Measurements from ENCODE around the gene INPP4B. TPM values are rescaled to one million over a fixed set of nuclear protein-coding genes. Genes with fewer than 3 reads are reported as not detected.

Gene INPP4B
- polyA plus RNA-seq, 1 of the 3 experiments (the other 2 are of a cell fraction): 0.08 TPM

DNA sequence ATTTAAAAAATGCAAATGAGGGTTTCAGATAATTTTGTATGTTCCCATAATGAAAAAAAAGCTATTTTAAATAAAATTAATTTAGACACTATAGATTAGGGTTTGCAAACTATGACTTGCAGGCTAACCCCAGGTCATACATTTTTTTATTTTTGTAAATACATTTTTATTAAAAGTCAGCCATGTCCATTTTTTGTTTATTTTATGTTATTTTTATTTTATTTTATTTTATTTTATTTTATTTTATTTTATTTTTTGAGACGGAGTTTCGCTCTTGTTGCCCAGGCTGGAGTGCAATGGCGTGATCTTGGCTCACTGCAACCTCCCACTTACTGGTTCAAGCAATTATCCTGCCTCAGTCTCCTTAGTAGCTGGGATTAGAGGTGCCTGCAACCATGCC, 749.1 kb downstream of the INPP4B start:
- no peaks in the 10 kb centered on the region for H3K9me2 ChIP-seq
- H3F3A ChIP-seq (replicated peaks; ENCODE audit: insufficient read depth): peaks cover 13% of the 10 kb centered on the region
- no peaks in the 10 kb centered on the region for H3K9me3 ChIP-seq
- TF ChIP-seq NRF1 (IDR thresholded peaks at IDR 0.05; ENCODE audit: low read depth, low read length) (no peak), CHD2 (IDR thresholded peaks at IDR 0.05; ENCODE audit: low read length, partially characterized antibody) (no peak), RXRA (IDR thresholded peaks at IDR 0.05; ENCODE audit: borderline replicate concordance, low read depth) (no peak), GABPA (IDR thresholded peaks at IDR 0.05; ENCODE audit: low read depth) (no peak), YY1 (IDR thresholded peaks at IDR 0.05; ENCODE audit: low read depth) (no peak), EZH2phosphoT487 (IDR thresholded peaks at IDR 0.05; ENCODE audit: borderline replicate concordance, low read depth) (no peak), SIN3A (IDR thresholded peaks at IDR 0.05; ENCODE audit: borderline replicate concordance, low read depth, low read length) (no peak), TAF1 (IDR thresholded peaks at IDR 0.05; ENCODE audit: borderline replicate concordance, low read depth, low read length) (no peak), TCF12 (IDR thresholded peaks at IDR 0.05) (no peak), RFX5 (IDR thresholded peaks at IDR 0.05; ENCODE audit: low read length) (no peak), FOSL2 (IDR thresholded peaks at IDR 0.05; ENCODE audit: borderline replicate concordance, low read depth) (no peak), GATA2 (CRISPR knock-in tag; IDR thresholded peaks at IDR 0.05) (no peak), SMC3 (IDR thresholded peaks at IDR 0.05; ENCODE audit: low read depth, low read length) (no peak), RCOR1 (IDR thresholded peaks at IDR 0.05; ENCODE audit: low read length) (no peak)
- TF ChIP-seq, protein P1, sequence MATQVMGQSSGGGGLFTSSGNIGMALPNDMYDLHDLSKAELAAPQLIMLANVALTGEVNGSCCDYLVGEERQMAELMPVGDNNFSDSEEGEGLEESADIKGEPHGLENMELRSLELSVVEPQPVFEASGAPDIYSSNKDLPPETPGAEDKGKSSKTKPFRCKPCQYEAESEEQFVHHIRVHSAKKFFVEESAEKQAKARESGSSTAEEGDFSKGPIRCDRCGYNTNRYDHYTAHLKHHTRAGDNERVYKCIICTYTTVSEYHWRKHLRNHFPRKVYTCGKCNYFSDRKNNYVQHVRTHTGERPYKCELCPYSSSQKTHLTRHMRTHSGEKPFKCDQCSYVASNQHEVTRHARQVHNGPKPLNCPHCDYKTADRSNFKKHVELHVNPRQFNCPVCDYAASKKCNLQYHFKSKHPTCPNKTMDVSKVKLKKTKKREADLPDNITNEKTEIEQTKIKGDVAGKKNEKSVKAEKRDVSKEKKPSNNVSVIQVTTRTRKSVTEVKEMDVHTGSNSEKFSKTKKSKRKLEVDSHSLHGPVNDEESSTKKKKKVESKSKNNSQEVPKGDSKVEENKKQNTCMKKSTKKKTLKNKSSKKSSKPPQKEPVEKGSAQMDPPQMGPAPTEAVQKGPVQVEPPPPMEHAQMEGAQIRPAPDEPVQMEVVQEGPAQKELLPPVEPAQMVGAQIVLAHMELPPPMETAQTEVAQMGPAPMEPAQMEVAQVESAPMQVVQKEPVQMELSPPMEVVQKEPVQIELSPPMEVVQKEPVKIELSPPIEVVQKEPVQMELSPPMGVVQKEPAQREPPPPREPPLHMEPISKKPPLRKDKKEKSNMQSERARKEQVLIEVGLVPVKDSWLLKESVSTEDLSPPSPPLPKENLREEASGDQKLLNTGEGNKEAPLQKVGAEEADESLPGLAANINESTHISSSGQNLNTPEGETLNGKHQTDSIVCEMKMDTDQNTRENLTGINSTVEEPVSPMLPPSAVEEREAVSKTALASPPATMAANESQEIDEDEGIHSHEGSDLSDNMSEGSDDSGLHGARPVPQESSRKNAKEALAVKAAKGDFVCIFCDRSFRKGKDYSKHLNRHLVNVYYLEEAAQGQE (IDR thresholded peaks at IDR 0.05; ENCODE audit: low read depth, low read length): no peak
- TF ChIP-seq, protein P2, sequence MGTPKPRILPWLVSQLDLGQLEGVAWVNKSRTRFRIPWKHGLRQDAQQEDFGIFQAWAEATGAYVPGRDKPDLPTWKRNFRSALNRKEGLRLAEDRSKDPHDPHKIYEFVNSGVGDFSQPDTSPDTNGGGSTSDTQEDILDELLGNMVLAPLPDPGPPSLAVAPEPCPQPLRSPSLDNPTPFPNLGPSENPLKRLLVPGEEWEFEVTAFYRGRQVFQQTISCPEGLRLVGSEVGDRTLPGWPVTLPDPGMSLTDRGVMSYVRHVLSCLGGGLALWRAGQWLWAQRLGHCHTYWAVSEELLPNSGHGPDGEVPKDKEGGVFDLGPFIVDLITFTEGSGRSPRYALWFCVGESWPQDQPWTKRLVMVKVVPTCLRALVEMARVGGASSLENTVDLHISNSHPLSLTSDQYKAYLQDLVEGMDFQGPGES (IDR thresholded peaks at IDR 0.05; ENCODE audit: low read depth, low read length): no peak
- TF ChIP-seq, protein P3, sequence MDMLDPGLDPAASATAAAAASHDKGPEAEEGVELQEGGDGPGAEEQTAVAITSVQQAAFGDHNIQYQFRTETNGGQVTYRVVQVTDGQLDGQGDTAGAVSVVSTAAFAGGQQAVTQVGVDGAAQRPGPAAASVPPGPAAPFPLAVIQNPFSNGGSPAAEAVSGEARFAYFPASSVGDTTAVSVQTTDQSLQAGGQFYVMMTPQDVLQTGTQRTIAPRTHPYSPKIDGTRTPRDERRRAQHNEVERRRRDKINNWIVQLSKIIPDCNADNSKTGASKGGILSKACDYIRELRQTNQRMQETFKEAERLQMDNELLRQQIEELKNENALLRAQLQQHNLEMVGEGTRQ (IDR thresholded peaks at IDR 0.05; ENCODE audit: borderline replicate concordance, low read depth, low read length): no peak
- TF ChIP-seq, protein P4, sequence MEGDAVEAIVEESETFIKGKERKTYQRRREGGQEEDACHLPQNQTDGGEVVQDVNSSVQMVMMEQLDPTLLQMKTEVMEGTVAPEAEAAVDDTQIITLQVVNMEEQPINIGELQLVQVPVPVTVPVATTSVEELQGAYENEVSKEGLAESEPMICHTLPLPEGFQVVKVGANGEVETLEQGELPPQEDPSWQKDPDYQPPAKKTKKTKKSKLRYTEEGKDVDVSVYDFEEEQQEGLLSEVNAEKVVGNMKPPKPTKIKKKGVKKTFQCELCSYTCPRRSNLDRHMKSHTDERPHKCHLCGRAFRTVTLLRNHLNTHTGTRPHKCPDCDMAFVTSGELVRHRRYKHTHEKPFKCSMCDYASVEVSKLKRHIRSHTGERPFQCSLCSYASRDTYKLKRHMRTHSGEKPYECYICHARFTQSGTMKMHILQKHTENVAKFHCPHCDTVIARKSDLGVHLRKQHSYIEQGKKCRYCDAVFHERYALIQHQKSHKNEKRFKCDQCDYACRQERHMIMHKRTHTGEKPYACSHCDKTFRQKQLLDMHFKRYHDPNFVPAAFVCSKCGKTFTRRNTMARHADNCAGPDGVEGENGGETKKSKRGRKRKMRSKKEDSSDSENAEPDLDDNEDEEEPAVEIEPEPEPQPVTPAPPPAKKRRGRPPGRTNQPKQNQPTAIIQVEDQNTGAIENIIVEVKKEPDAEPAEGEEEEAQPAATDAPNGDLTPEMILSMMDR (IDR thresholded peaks at IDR 0.05): no peak
- TF ChIP-seq, protein P5, sequence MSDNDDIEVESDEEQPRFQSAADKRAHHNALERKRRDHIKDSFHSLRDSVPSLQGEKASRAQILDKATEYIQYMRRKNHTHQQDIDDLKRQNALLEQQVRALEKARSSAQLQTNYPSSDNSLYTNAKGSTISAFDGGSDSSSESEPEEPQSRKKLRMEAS (IDR thresholded peaks at IDR 0.05; ENCODE audit: low read depth): no peak
- TF ChIP-seq, protein P6, sequence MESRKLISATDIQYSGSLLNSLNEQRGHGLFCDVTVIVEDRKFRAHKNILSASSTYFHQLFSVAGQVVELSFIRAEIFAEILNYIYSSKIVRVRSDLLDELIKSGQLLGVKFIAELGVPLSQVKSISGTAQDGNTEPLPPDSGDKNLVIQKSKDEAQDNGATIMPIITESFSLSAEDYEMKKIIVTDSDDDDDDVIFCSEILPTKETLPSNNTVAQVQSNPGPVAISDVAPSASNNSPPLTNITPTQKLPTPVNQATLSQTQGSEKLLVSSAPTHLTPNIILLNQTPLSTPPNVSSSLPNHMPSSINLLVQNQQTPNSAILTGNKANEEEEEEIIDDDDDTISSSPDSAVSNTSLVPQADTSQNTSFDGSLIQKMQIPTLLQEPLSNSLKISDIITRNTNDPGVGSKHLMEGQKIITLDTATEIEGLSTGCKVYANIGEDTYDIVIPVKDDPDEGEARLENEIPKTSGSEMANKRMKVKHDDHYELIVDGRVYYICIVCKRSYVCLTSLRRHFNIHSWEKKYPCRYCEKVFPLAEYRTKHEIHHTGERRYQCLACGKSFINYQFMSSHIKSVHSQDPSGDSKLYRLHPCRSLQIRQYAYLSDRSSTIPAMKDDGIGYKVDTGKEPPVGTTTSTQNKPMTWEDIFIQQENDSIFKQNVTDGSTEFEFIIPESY (IDR thresholded peaks at IDR 0.05; ENCODE audit: borderline replicate concordance, low read depth): no peak
- H3K4me3 ChIP-seq (ENCODE audit: low read depth in 2 of 2, low read length in 1 of 2): no peak overlapping the region
- H3K4me2 ChIP-seq: no peak overlapping the region
- no peak overlapping the region for H3K9ac ChIP-seq
- no peaks in the 10 kb centered on the region for H3K36me3 ChIP-seq (replicated peaks in 1 of 2; ENCODE audit: control insufficient read depth in 1 of 2, insufficient read depth in 2 of 2, low read length in 1 of 2)
- CTCF ChIA-PET: no interaction called here
- H3K27me3 ChIP-seq (ENCODE audit: insufficient read depth): no peaks in the 10 kb centered on the region
- POLR2A ChIA-PET: no interaction called here
- 96% methylated on average over 3 of the region's 3 CpGs for WGBS (ENCODE audit: low lambda C conversion rate)
- H3K27ac ChIP-seq (ENCODE audit: low read depth in 2 of 2, low read length in 1 of 2): peak overlapping the region; percentile 84 to 85
- H4K20me1 ChIP-seq (ENCODE audit: insufficient read depth): no peaks in the 10 kb centered on the region
- no peak overlapping the region for H2AFZ ChIP-seq (ENCODE audit: low read depth)
- DNase-seq: no peak
- peaks cover 3 to 15% of the 10 kb centered on the region in 2 experiments for H3K4me1 ChIP-seq (ENCODE audit: control insufficient read depth in 1 of 2, insufficient read depth in 2 of 2, low read depth in 1 of 2, low read length in 1 of 2)
- H3K79me2 ChIP-seq (ENCODE audit: insufficient read depth): no peaks in the 10 kb centered on the region
